ENCODE measurements around the gene RNF126.

Gene RNF126

DNA sequence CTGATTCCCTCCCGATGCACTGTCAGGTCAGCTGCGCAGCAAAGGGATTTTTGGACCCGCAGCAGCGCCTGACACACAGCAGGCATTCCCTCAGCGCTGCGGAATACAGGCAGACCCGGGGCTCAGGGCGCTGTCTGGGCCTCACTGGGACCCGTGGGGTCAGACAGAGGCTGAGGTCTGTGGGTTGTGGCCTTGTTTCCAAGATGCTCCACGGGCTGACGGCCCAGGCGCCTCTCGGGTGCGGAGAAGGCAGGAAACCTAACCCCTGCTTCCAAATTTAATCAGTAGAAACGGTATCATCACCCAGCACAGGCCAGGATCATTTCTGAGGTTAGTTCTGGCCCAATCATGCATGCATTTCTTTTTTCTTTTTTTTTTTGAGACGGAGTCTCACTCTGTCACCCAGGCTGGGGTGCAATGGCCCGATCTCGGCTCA is 686 bp upstream of the RNF126 start:
- Histone ChIP-seq H3K9me3 (ENCODE audit: control extremely low read depth in 1 of 5, control insufficient read depth in 4 of 5, insufficient read depth in 2 of 5, low read depth in 1 of 5, low read length in 4 of 5) (peaks cover 0 to 8% (median 0%) of the 10 kb centered on the region in 5 experiments), H3K4me3 (ENCODE audit: control insufficient read depth in 1 of 7, extremely low read depth in 1 of 7, insufficient read depth in 4 of 7, low read depth in 2 of 7, low read length in 6 of 7) (peak overlapping the region in 6 of 7 experiments; percentile 48 to 89 (median 67)), H3K27me3 (replicated peaks in 2 of 5; ENCODE audit: control insufficient read depth in 4 of 5, insufficient read depth in 5 of 5, low read length in 4 of 5) (no peaks in the 10 kb centered on the region), H3K4me1 (ENCODE audit: control extremely low read depth in 1 of 4, control insufficient read depth in 4 of 4, insufficient read depth in 4 of 4, low read length in 3 of 4) (peaks cover 0 to 55% (median 46%) of the 10 kb centered on the region in 4 experiments), H3K27ac (ENCODE audit: insufficient read depth in 1 of 2, low read depth in 1 of 2, low read length in 2 of 2, poor library complexity in 1 of 2, severe bottlenecking in 2 of 2) (peak overlapping the region in 1 of 2 experiments; percentile 76), H3K36me3 (ENCODE audit: control insufficient read depth in 4 of 4, insufficient read depth in 4 of 4, low read length in 3 of 4) (peaks cover 0 to 14% (median 0%) of the 10 kb centered on the region in 4 experiments)
- CTCF ChIA-PET, result interaction anchor here (1.0 to 1.5 kb wide), 3 partner anchors 9 to 70 kb away, joined by 3 to 4 read pairs (median 3); no protein-coding TSS in a partner anchor
- DNase-seq, result no peak
- POLR2A ChIA-PET, result interaction anchor here (0.8 to 1.5 kb wide), 2 partner anchors 14 to 36 kb away, joined by 3 to 4 read pairs; no protein-coding TSS in a partner anchor
- WGBS (ENCODE audit: insufficient coverage), result 64% methylated on average over 16 of the region's 18 CpGs

- DNase-seq, result peak; percentile 38 to 74 (median 68)
- H3K27ac ChIP-seq (ENCODE audit: insufficient read depth in 1 of 2, low read depth in 1 of 2, low read length in 2 of 2, poor library complexity in 1 of 2, severe bottlenecking in 2 of 2), result peak overlapping the region; percentile 40 to 81
- WGBS (ENCODE audit: insufficient coverage), result under 1% methylated on average over 80 of the region's 81 CpGs
- H3K9me3 ChIP-seq (ENCODE audit: control extremely low read depth in 1 of 5, control insufficient read depth in 4 of 5, insufficient read depth in 2 of 5, low read depth in 1 of 5, low read length in 4 of 5), result peaks cover 0 to 1% (median 0%) of the 10 kb centered on the region in 5 experiments
- no peaks in the 10 kb centered on the region for H3K27me3 ChIP-seq (replicated peaks in 2 of 5; ENCODE audit: control insufficient read depth in 4 of 5, insufficient read depth in 5 of 5, low read length in 4 of 5)
- peaks cover 0 to 26% (median 5%) of the 10 kb centered on the region in 4 experiments for H3K36me3 ChIP-seq (ENCODE audit: control insufficient read depth in 4 of 4, insufficient read depth in 4 of 4, low read length in 3 of 4)
- CTCF ChIA-PET, result interaction anchor here (1.3 kb wide), 1 partner anchor 37 kb away, joined by 3 read pairs; no protein-coding TSS in a partner anchor
- H3K4me3 ChIP-seq (ENCODE audit: control insufficient read depth in 1 of 7, extremely low read depth in 1 of 7, insufficient read depth in 4 of 7, low read depth in 2 of 7, low read length in 6 of 7), result peak overlapping the region; percentile 20 to 89 (median 84)
- POLR2A ChIA-PET, result interaction anchor here (0.6 to 1.5 kb wide), 3 partner anchors 10 to 37 kb away, joined by 3 to 4 read pairs (median 3); no protein-coding TSS in a partner anchor
- peaks cover 0 to 58% (median 43%) of the 10 kb centered on the region in 4 experiments for H3K4me1 ChIP-seq (ENCODE audit: control extremely low read depth in 1 of 4, control insufficient read depth in 4 of 4, insufficient read depth in 4 of 4, low read length in 3 of 4)
Observed at GRCh38 chr19:662207-662961, 630 bp downstream of the RNF126 start.

- H3K9me3 ChIP-seq (ENCODE audit: control extremely low read depth in 1 of 5, control insufficient read depth in 4 of 5, insufficient read depth in 2 of 5, low read depth in 1 of 5, low read length in 4 of 5), result no peaks in the 10 kb centered on the region
- CTCF ChIA-PET, result interaction anchor here (1.2 to 1.7 kb wide), 2 partner anchors 14 to 77 kb away, joined by 4 to 5 read pairs; no protein-coding TSS in a partner anchor
- peaks cover 0 to 58% (median 43%) of the 10 kb centered on the region in 4 experiments for H3K4me1 ChIP-seq (ENCODE audit: control extremely low read depth in 1 of 4, control insufficient read depth in 4 of 4, insufficient read depth in 4 of 4, low read length in 3 of 4)
- peak; percentile 50 to 72 (median 68) for DNase-seq
- H3K27ac ChIP-seq (ENCODE audit: insufficient read depth in 1 of 2, low read depth in 1 of 2, low read length in 2 of 2, poor library complexity in 1 of 2, severe bottlenecking in 2 of 2), result peak overlapping the region; percentile 50 to 81
- POLR2A ChIA-PET, result interaction anchor here (0.6 kb wide), 1 partner anchor 10 kb away, joined by 3 read pairs; no protein-coding TSS in a partner anchor
- peak overlapping the region; percentile 20 to 89 (median 84) for H3K4me3 ChIP-seq (ENCODE audit: control insufficient read depth in 1 of 7, extremely low read depth in 1 of 7, insufficient read depth in 4 of 7, low read depth in 2 of 7, low read length in 6 of 7)
- H3K36me3 ChIP-seq (ENCODE audit: control insufficient read depth in 4 of 4, insufficient read depth in 4 of 4, low read length in 3 of 4), result peaks cover 0 to 34% (median 10%) of the 10 kb centered on the region in 4 experiments
- H3K27me3 ChIP-seq (replicated peaks in 2 of 5; ENCODE audit: control insufficient read depth in 4 of 5, insufficient read depth in 5 of 5, low read length in 4 of 5), result no peaks in the 10 kb centered on the region
- WGBS (ENCODE audit: insufficient coverage), result 4% methylated on average over 30 of the region's 31 CpGs
Observed at GRCh38 chr19:661427-662196, 1.4 kb downstream of the RNF126 start.

DNA sequence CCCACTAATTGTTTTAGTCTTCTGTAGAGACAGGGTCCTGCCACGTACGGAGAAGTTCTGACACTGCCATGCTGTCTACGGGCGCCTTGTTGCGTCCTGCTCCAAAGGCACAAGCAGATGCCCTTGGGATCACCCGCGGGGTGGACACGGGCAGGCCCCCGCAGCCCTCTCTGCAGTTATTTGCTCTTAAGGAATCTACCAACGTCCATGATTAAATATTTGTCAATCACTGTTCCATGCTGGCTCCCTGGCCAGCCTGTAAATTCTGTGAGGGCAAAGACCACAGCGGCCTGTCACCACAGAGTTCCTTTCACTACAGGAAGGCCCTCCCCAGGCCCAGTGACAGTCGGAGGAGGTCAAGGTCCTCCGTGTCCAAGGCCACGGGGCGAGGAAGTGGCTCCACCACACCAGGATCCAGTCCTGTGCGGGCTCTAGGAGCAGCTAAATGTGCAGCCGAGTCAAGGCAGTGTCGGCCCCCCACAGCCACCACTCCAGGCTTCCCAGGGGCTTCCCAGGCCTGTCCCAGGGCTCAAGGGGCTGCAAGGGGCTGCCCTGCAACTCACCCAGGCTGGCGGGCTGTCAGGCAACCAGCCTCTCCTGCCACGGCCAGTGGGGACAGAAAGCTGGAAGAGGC is 2.1 kb downstream of the RNF126 start:
- H3K27me3 ChIP-seq (replicated peaks in 2 of 5; ENCODE audit: control insufficient read depth in 4 of 5, insufficient read depth in 5 of 5, low read length in 4 of 5), result no peaks in the 10 kb centered on the region
- ChIA-PET POLR2A (no interaction called here), CTCF (interaction anchor here (0.9 to 1.9 kb wide), 4 partner anchors 14 to 77 kb away, joined by 3 to 5 read pairs (median 4); no protein-coding TSS in a partner anchor)
- no peaks in the 10 kb centered on the region for H3K9me3 ChIP-seq (ENCODE audit: control extremely low read depth in 1 of 5, control insufficient read depth in 4 of 5, insufficient read depth in 2 of 5, low read depth in 1 of 5, low read length in 4 of 5)
- peaks cover 0 to 58% (median 44%) of the 10 kb centered on the region in 4 experiments for H3K4me1 ChIP-seq (ENCODE audit: control extremely low read depth in 1 of 4, control insufficient read depth in 4 of 4, insufficient read depth in 4 of 4, low read length in 3 of 4)
- H3K36me3 ChIP-seq (ENCODE audit: control insufficient read depth in 4 of 4, insufficient read depth in 4 of 4, low read length in 3 of 4), result peaks cover 0 to 37% (median 10%) of the 10 kb centered on the region in 4 experiments
- DNase-seq, result no peak
- WGBS (ENCODE audit: insufficient coverage), result 34% methylated on average over 16 of the region's 20 CpGs
- peak overlapping the region in 6 of 7 experiments; percentile 20 to 89 (median 86) for H3K4me3 ChIP-seq (ENCODE audit: control insufficient read depth in 1 of 7, extremely low read depth in 1 of 7, insufficient read depth in 4 of 7, low read depth in 2 of 7, low read length in 6 of 7)
- H3K27ac ChIP-seq (ENCODE audit: insufficient read depth in 1 of 2, low read depth in 1 of 2, low read length in 2 of 2, poor library complexity in 1 of 2, severe bottlenecking in 2 of 2), result peak overlapping the region; percentile 50 to 81

GRCh38 chr19:658916-659839 is 3.8 kb downstream of the RNF126 start:
- WGBS (ENCODE audit: insufficient coverage), result 90% methylated on average over 46 of the region's 50 CpGs
- POLR2A ChIA-PET, result no interaction called here
- no peak overlapping the region for H3K4me3 ChIP-seq (ENCODE audit: control insufficient read depth in 1 of 7, extremely low read depth in 1 of 7, insufficient read depth in 4 of 7, low read depth in 2 of 7, low read length in 6 of 7)
- peak in 1 of 3 donors; percentile 31 for DNase-seq
- H3K27ac ChIP-seq (ENCODE audit: insufficient read depth in 1 of 2, low read depth in 1 of 2, low read length in 2 of 2, poor library complexity in 1 of 2, severe bottlenecking in 2 of 2), result no peak overlapping the region
- peaks cover 0 to 47% (median 38%) of the 10 kb centered on the region in 4 experiments for H3K4me1 ChIP-seq (ENCODE audit: control extremely low read depth in 1 of 4, control insufficient read depth in 4 of 4, insufficient read depth in 4 of 4, low read length in 3 of 4)
- H3K36me3 ChIP-seq (ENCODE audit: control insufficient read depth in 4 of 4, insufficient read depth in 4 of 4, low read length in 3 of 4), result peaks cover 0 to 48% (median 17%) of the 10 kb centered on the region in 4 experiments
- H3K9me3 ChIP-seq (ENCODE audit: control extremely low read depth in 1 of 5, control insufficient read depth in 4 of 5, insufficient read depth in 2 of 5, low read depth in 1 of 5, low read length in 4 of 5), result no peaks in the 10 kb centered on the region
- CTCF ChIA-PET, result interaction anchor here (1.9 kb wide), 1 partner anchor 78 kb away, joined by 5 read pairs; no protein-coding TSS in a partner anchor
- no peaks in the 10 kb centered on the region for H3K27me3 ChIP-seq (replicated peaks in 2 of 5; ENCODE audit: control insufficient read depth in 4 of 5, insufficient read depth in 5 of 5, low read length in 4 of 5)
